PC-3 (cell line): ENCODE data around the gene IGFBP7. TPM values are rescaled to one million over a fixed set of nuclear protein-coding genes. Genes with fewer than 3 reads are reported as not detected.

Experiments used
- ATAC-seq: fragments of 200-7000 bp; cut with Tn5 transposase; 2 replicates; pipeline ENCODE4 v1.9.1; 2020; ENCODE audit warnings: mild to moderate bottlenecking, moderate library complexity
- BruUV-seq: library from RNA; stranded (reverse); fragments of 400-500 nt; replicated peaks from 2 replicates; lab custom pipeline; 2021; lab: Mats Ljungman, UMichigan
- CTCF ChIA-PET: fragments of 300-600 bp; sonication (Branson Sonifier 250); formaldehyde crosslinking; loops from one replicate; lab custom pipeline; 2022; ENCODE audit warnings: antibody characterized with exemption; lab: Charles Lee
- POLR2A ChIA-PET: fragments of 300-600 bp; sonication (Branson Sonifier 250); formaldehyde crosslinking; loops from one replicate; lab custom pipeline; 2022; ENCODE audit warnings: antibody characterized with exemption; ENCODE audit not compliant: unreplicated experiment; lab: Charles Lee
- DNase-seq: peaks from one replicate; pipeline ENCODE4 v3.0.0-alpha.2; 2015
- H2AFZ ChIP-seq: fragments of 300-600 bp; sonication (generic); 2 replicates; pipeline ENCODE4 v1.6.0; 2016; ENCODE audit warnings: antibody characterized with exemption, low read length
- H3F3A ChIP-seq: fragments of 300-600 bp; sonication (generic); one replicate; pipeline ENCODE4 v1.6.0; 2017; ENCODE audit warnings: antibody characterized with exemption, low read length, control low read depth, mild to moderate bottlenecking; ENCODE audit not compliant: unreplicated experiment
- H3K27ac ChIP-seq: fragments of 300-600 bp; sonication (generic); 2 replicates; pipeline ENCODE4 v1.5.1; 2016; ENCODE audit warnings: mild to moderate bottlenecking, low read length
- H3K27me3 ChIP-seq: fragments of 300-600 bp; sonication (generic); 2 replicates; pipeline ENCODE4 v1.6.1; 2016; ENCODE audit warnings: low read length, mixed read lengths
- H3K36me3 ChIP-seq: fragments of 300-600 bp; sonication (generic); 2 replicates; pipeline ENCODE4 v1.6.1; 2016; ENCODE audit warnings: low read depth, mixed run types, low read length, mixed read lengths
- H3K4me1 ChIP-seq: fragments of 300-600 bp; sonication (generic); 2 replicates; pipeline ENCODE4 v1.5.1; 2016; ENCODE audit warnings: low read length; ENCODE audit not compliant: insufficient read depth
- H3K4me2 ChIP-seq: fragments of 300-600 bp; sonication (generic); 2 replicates; pipeline ENCODE4 v1.6.0; 2016; ENCODE audit warnings: low read length
- H3K4me3 ChIP-seq: fragments of 300-600 bp; sonication (generic); 2 replicates; pipeline ENCODE4 v1.5.1; 2016; ENCODE audit warnings: mild to moderate bottlenecking, low read length, mixed read lengths
- H3K79me2 ChIP-seq: fragments of 300-600 bp; sonication (generic); 2 replicates; pipeline ENCODE4 v1.6.1; 2017; ENCODE audit warnings: low read length, mixed read lengths
- H3K9ac ChIP-seq: fragments of 300-600 bp; sonication (generic); 2 replicates; pipeline ENCODE4 v1.6.0; 2016; ENCODE audit warnings: mild to moderate bottlenecking, low read length
- H3K9me2 ChIP-seq: fragments of 300-600 bp; sonication (generic); replicated peaks from 2 replicates; pipeline ENCODE4 v1.6.1; 2016; ENCODE audit warnings: mixed run types, low read length, mixed read lengths
- H3K9me3 ChIP-seq: fragments of 300-600 bp; sonication (generic); 2 replicates; pipeline ENCODE4 v1.6.1; 2016; ENCODE audit warnings: low read length, mixed read lengths
- H4K20me1 ChIP-seq: fragments of 300-600 bp; sonication (generic); 2 replicates; pipeline ENCODE4 v1.6.1; 2016; ENCODE audit warnings: low read length, mixed read lengths
- CTCF ChIP-seq: fragments of 300-600 bp; sonication (generic); conservative IDR thresholded peaks from 2 replicates; pipeline ENCODE4 v1.5.1; 2017; ENCODE audit warnings: antibody characterized with exemption, low read depth, mild to moderate bottlenecking, low read length
- EZH2 ChIP-seq: fragments of 300-600 bp; sonication (generic); IDR thresholded peaks from one replicate; pipeline ENCODE4 v1.6.1; 2017; ENCODE audit warnings: antibody characterized with exemption, mild to moderate bottlenecking, low read length; ENCODE audit not compliant: unreplicated experiment
- EZH2phosphoT487 ChIP-seq: fragments of 300-600 bp; sonication (generic); IDR thresholded peaks from 2 replicates; pipeline ENCODE4 v1.6.1; 2018; ENCODE audit warnings: mild to moderate bottlenecking, antibody characterized with exemption, low read length, borderline replicate concordance
- intact Hi-C: fragments of 100-400 bp; cut with micrococcal nuclease; formaldehyde crosslinking; loops from 2 replicates; pipeline ENCODE4 v1.9.0; 2023
- total RNA-seq: library from RNA; depleted of rRNA; stranded (reverse); fragments of >200 nt; gene quantifications from 2 replicates; pipeline ENCODE4 v1.2.3, GENCODE V29; 2014

IGFBP7 gene
- total RNA-seq, 1 experiment from 2014 or later: not detected

GRCh38 chr4:57042711-57043169 is 67.4 kb downstream of the IGFBP7 start:
- Histone ChIP-seq H3K27me3 (no peaks in the 10 kb centered on the region), H4K20me1 (no peaks in the 10 kb centered on the region), H2AFZ (no peak overlapping the region), H3K36me3 (no peaks in the 10 kb centered on the region), H3K9me3 (0 out of 2 replicates have a peak, but pooled peaks cover 5% of the 10 kb centered on the region), H3K9me2 (no peaks in the 10 kb centered on the region), H3K9ac (no peak overlapping the region), H3K4me3 (no peak overlapping the region), H3K4me1 (peaks cover 8% of the 10 kb centered on the region; the same call in 1 of the 2 replicates), H3K27ac (no peak overlapping the region), H3K4me2 (no peak overlapping the region), H3F3A (no peaks in the 10 kb centered on the region), H3K79me2 (no peaks in the 10 kb centered on the region)
- intact Hi-C loops: no loop called here
- TF ChIP-seq EZH2 (no peak), EZH2phosphoT487 (no peak), CTCF (no peak)
- ChIA-PET CTCF (no interaction called here), POLR2A (no interaction called here)
- ATAC-seq (no peak), DNase-seq (no peak)
- BruUV-seq: no TSS peak

- Histone ChIP-seq H3K4me1 (peaks cover 8% of the 10 kb centered on the region; the same call in 1 of the 2 replicates), H3F3A (no peaks in the 10 kb centered on the region), H3K9me3 (no peaks in the 10 kb centered on the region), H3K4me2 (no peak overlapping the region), H2AFZ (no peak overlapping the region), H3K9ac (no peak overlapping the region), H3K4me3 (no peak overlapping the region), H3K27me3 (no peaks in the 10 kb centered on the region), H3K36me3 (no peaks in the 10 kb centered on the region), H4K20me1 (no peaks in the 10 kb centered on the region), H3K79me2 (no peaks in the 10 kb centered on the region), H3K27ac (no peak overlapping the region), H3K9me2 (no peaks in the 10 kb centered on the region)
- CTCF ChIA-PET: no interaction called here
- DNase-seq: no peak
- ATAC-seq: no peak
- TF ChIP-seq EZH2phosphoT487 (no peak), CTCF (no peak), EZH2 (no peak)
- no TSS peak for BruUV-seq
- POLR2A ChIA-PET: interaction anchor here (0.7 kb wide), 1 partner anchor 17 kb away, joined by 4 read pairs; no protein-coding TSS in a partner anchor
- intact Hi-C loops: no loop called here
Measured at GRCh38 chr4:57041020-57041419, 69.2 kb downstream of the IGFBP7 start.

GRCh38 chr4:57040510-57040909 is 69.7 kb downstream of the IGFBP7 start:
- Histone ChIP-seq H3K4me1 (peaks cover 8% of the 10 kb centered on the region; the same call in 1 of the 2 replicates), H3K4me2 (no peak overlapping the region), H3K9me2 (no peaks in the 10 kb centered on the region), H3K27me3 (no peaks in the 10 kb centered on the region), H3K4me3 (no peak overlapping the region), H4K20me1 (no peaks in the 10 kb centered on the region), H3K9ac (no peak overlapping the region), H3K9me3 (no peaks in the 10 kb centered on the region), H3K36me3 (no peaks in the 10 kb centered on the region), H3F3A (no peaks in the 10 kb centered on the region), H3K27ac (no peak overlapping the region), H3K79me2 (no peaks in the 10 kb centered on the region), H2AFZ (no peak overlapping the region)
- TF ChIP-seq CTCF: no peak
- TF ChIP-seq EZH2: no peak
- TF ChIP-seq EZH2phosphoT487: no peak
- no peak for DNase-seq
- intact Hi-C loops: no loop called here
- ChIA-PET CTCF (no interaction called here), POLR2A (interaction anchor here (0.7 kb wide), 1 partner anchor 16 kb away, joined by 4 read pairs; no protein-coding TSS in a partner anchor)
- ATAC-seq: no peak
- BruUV-seq: no TSS peak
